ENCODE results near the gene SELPLG.

GRCh38 chr12:108657130-108657745, 23.5 kb upstream of the SELPLG start:
- no peak for TF ChIP-seq CTCF (IDR thresholded peaks at IDR 0.05; ENCODE audit: insufficient read depth, low read length)
- no peak for TF ChIP-seq GABPA (IDR thresholded peaks at IDR 0.05; ENCODE audit: low read depth)
- TF ChIP-seq POLR2AphosphoS5 (IDR thresholded peaks at IDR 0.05; ENCODE audit: low read depth), result no peak
- TF ChIP-seq REST (IDR thresholded peaks at IDR 0.05; ENCODE audit: insufficient replicate concordance, low read depth), result no peak
- TF ChIP-seq SPI1 (IDR thresholded peaks at IDR 0.05; ENCODE audit: borderline replicate concordance, low read depth), result no peak
